Adipose tissue (tissue), 3 donors: ENCODE data around the gene REPIN1. TPM values are rescaled to one million over a fixed set of nuclear protein-coding genes. Genes with fewer than 3 reads are reported as not detected.

Experiments used
- polyA plus RNA-seq, 3 donors: library from polyadenylated mRNA; stranded (reverse); fragments of 200-250 nt; gene quantifications; one replicate each; pipeline ENCODE4 v1.2.3, GENCODE V29; 2013
- donor health status: healthy with polysubstance abuse.
- donor health status: Bipolar disorder and iron deficiency.
- donor health status: healthy.

The REPIN1 gene
- polyA plus RNA-seq, 3 donors: 23.1 to 64.3 (median 59.3) TPM

Other genes with a start within 250 kb of the REPIN1 start
- gene LRRC61, start 45.5 kb upstream of the REPIN1 start, polyA plus RNA-seq: 10 to 100 TPM in 1 of 3 donors, 1 to 10 TPM in 2; 1.3 to 12.1 (median 8.6) TPM
- 1 to 10 TPM; 2.0 to 8.4 (median 3.5) TPM for gene ACTR3C, start 45.3 kb upstream of the REPIN1 start, polyA plus RNA-seq
- 100 to 1,000 TPM; 206 to 478 (median 353) TPM for gene RARRES2, start 27.2 kb upstream of the REPIN1 start, polyA plus RNA-seq
- 1 to 10 TPM; 1.1 to 2.8 (median 1.5) TPM for gene ZNF775, start 10.5 kb downstream of the REPIN1 start, polyA plus RNA-seq
- gene GIMAP8, start 81.8 kb downstream of the REPIN1 start, polyA plus RNA-seq: 10 to 100 TPM in 2 of 3 donors, 1 to 10 TPM in 1; 3.6 to 12.7 (median 12.1) TPM
- 10 to 100 TPM in 2 of 3 donors, 1 to 10 TPM in 1; 9.3 to 47.2 (median 43.4) TPM for gene GIMAP7, start 146.1 kb downstream of the REPIN1 start, polyA plus RNA-seq
- gene GIMAP4, start 198.6 kb downstream of the REPIN1 start, polyA plus RNA-seq: 10 to 100 TPM in 2 of 3 donors, 1 to 10 TPM in 1; 9.4 to 47.3 (median 31.1) TPM